Activated CD8-positive, alpha-beta memory T cell treated with anti-CD3 and anti-CD28 coated beads, Interleukin-2, amount 10 ng/mL, durations not matched to agents 7 days and 5 days (primary cell): Measurements from ENCODE around the gene GFER. TPM values are rescaled to one million over a fixed set of nuclear protein-coding genes. Genes with fewer than 3 reads are reported as not detected.
"Not testable (repeated sequence)": the region's sequence is repeated elsewhere in the genome, so short reads cannot be mapped to it uniquely, and the experiment has no call there.

ENCODE experiments used
- ATAC-seq: fragments of 150-1000 bp; cut with Tn5 transposase; one replicate; pipeline ENCODE4 v1.10.0; 2021; ENCODE audit warnings: moderate library complexity
- CTCF ChIA-PET: fragments of 350-600 bp; sonication (Branson Sonifier 250); formaldehyde crosslinking; loops from one replicate; lab custom pipeline; 2021; ENCODE audit warnings: antibody characterized with exemption; lab: Charles Lee
- DNase-seq: peaks from one replicate; pipeline ENCODE4 v3.0.0-alpha.2; 2020
- H3K27ac Mint-ChIP-seq: one replicate; pipeline ENCODE4 v1.8.0; 2021; ENCODE audit warnings: mild to moderate bottlenecking, mixed read lengths
- H3K27me3 Mint-ChIP-seq: one replicate; pipeline ENCODE4 v1.8.0; 2021; ENCODE audit warnings: mixed read lengths
- H3K36me3 Mint-ChIP-seq: one replicate; pipeline ENCODE4 v1.8.0; 2021; ENCODE audit warnings: mild to moderate bottlenecking, mixed read lengths
- H3K4me1 Mint-ChIP-seq: one replicate; pipeline ENCODE4 v1.8.0; 2021; ENCODE audit warnings: mixed read lengths
- H3K4me3 Mint-ChIP-seq: one replicate; pipeline ENCODE4 v1.8.0; 2021; ENCODE audit warnings: mild to moderate bottlenecking, moderate library complexity, mixed read lengths
- H3K9me3 Mint-ChIP-seq: one replicate; pipeline ENCODE4 v1.8.0; 2022; ENCODE audit warnings: low read depth, mixed read lengths
- total RNA-seq, 2 experiments: library from RNA; stranded (reverse); gene quantifications; one replicate each; pipeline ENCODE4 v1.2.3, GENCODE V29; 2021

Gene GFER
- total RNA-seq, 2 experiments from 2014 or later: 33.5 to 40.9 TPM

DNA sequence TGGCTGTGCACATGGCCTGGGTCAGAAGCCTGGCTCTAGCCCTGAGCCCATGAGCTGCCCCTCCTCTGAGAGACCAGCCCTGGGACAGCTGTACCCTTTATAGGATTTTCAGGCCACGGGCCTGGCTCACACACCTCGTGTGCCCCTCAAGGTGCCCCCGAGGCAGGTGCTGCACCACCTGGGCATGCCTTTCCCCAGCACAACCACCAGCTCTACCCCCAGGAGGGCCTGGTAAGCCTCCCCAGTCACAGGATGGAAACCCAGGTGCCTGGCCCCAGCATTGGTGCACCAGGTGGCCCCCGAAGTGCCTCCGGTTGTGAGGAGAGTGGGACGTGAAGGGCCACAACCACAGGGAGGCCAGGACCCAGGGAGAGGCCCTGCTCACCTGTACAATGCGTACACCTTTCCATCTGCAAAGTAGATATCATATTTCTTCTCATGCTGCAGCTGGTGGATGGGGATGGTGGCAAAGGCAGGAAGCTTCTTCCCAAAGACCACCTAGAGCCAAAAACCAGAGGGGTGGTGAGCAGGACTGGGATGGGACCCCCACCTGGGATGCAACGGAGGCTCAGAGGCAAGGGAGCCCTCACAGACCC lies 19.3 kb downstream of the GFER start:
- no peaks in the 10 kb centered on the region for H3K9me3 Mint-ChIP-seq
- DNase-seq (no peak), ATAC-seq (no peak)
- CTCF ChIA-PET: interaction anchor here (0.6 to 3.6 kb wide), 24 partner anchors 9 to 318 kb away, joined by 3 to 42 read pairs (median 6); partner anchors contain the start of genes GFER, MAPK8IP3, MLST8 and NDUFB10
- H3K27me3 Mint-ChIP-seq: no peaks in the 10 kb centered on the region
- H3K4me1 Mint-ChIP-seq: peaks cover 34% of the 10 kb centered on the region
- H3K27ac Mint-ChIP-seq: no peak overlapping the region
- no peak overlapping the region for H3K4me3 Mint-ChIP-seq
- H3K36me3 Mint-ChIP-seq: peaks cover 9% of the 10 kb centered on the region

GRCh38 chr16:2003827-2004641 lies 20.0 kb downstream of the GFER start:
- CTCF ChIA-PET: interaction anchor here (0.6 to 3.6 kb wide), 30 partner anchors 8 to 318 kb away, joined by 3 to 42 read pairs (median 6); partner anchors contain the start of genes ECI1, GFER, MLST8 and NDUFB10
- H3K9me3 Mint-ChIP-seq: no peaks in the 10 kb centered on the region
- H3K4me3 Mint-ChIP-seq: no peak overlapping the region
- ATAC-seq (peak; percentile 92), DNase-seq (peak; percentile 92)
- peaks cover 9% of the 10 kb centered on the region for H3K36me3 Mint-ChIP-seq
- no peaks in the 10 kb centered on the region for H3K27me3 Mint-ChIP-seq
- no peak overlapping the region for H3K27ac Mint-ChIP-seq
- peaks cover 39% of the 10 kb centered on the region for H3K4me1 Mint-ChIP-seq

DNA sequence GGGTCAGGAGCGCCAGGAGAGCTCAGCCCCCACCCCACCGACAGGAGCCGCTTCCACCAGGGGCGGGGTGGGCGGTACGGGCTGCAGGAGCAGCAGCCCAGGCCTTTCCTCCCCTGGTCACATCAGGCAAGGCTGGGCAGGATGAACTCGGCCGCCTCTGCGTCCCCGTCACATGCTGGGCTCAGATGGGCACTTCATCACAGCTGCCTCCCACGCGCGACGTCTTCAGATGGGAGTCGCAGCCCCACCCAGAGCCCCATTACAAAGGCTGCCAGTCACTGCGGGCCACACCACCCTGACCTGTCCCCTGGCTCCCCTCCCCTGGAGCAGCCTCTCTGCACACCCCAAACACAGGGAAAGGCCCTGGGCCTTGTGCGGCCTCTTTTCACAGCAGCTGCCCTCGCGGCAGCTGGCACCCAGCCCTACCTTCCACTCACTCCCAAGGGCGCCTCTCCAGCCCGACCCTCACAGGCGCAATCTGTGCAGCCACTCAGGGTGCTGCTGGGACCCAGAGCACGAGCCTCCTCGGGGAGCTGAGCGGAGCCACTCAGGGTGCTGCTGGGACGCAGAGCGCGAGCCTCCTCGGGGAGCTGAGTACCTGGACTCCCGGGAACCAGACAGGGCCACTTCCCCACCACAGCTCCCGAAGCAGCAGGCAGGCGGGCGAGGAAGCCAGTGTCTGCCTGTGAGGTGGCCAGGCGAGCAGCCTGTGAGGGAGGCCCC lies 21.0 kb downstream of the GFER start:
- Mint-ChIP-seq H3K27me3 (no peaks in the 10 kb centered on the region), H3K36me3 (peaks cover 9% of the 10 kb centered on the region), H3K9me3 (no peaks in the 10 kb centered on the region), H3K4me3 (no peak overlapping the region), H3K27ac (peak overlapping the region; percentile 28), H3K4me1 (peaks cover 39% of the 10 kb centered on the region)
- no peak for ATAC-seq
- DNase-seq: no peak
- CTCF ChIA-PET: interaction anchor here (1.2 to 3.6 kb wide), 13 partner anchors 10 to 148 kb away, joined by 3 to 42 read pairs (median 7); partner anchors contain the start of genes GFER, NOXO1, NTHL1 and RPS2

- no peaks in the 10 kb centered on the region for H3K9me3 Mint-ChIP-seq
- H3K27me3 Mint-ChIP-seq: no peaks in the 10 kb centered on the region
- H3K4me1 Mint-ChIP-seq: peaks cover 45% of the 10 kb centered on the region
- no peak overlapping the region for H3K27ac Mint-ChIP-seq
- DNase-seq: no peak
- ATAC-seq: no peak
- H3K4me3 Mint-ChIP-seq: no peak overlapping the region
- H3K36me3 Mint-ChIP-seq: peaks cover 9% of the 10 kb centered on the region
- CTCF ChIA-PET: interaction anchor here (1.2 to 3.6 kb wide), 5 partner anchors 11 to 147 kb away, joined by 3 to 42 read pairs (median 30); partner anchors contain the start of genes RPS2 and TRAF7
Measured at GRCh38 chr16:2005646-2006045, 21.7 kb downstream of the GFER start.

- peaks cover 45% of the 10 kb centered on the region for H3K4me1 Mint-ChIP-seq
- ATAC-seq: no peak
- no peak overlapping the region for H3K4me3 Mint-ChIP-seq
- no peak for DNase-seq
- H3K9me3 Mint-ChIP-seq: no peaks in the 10 kb centered on the region
- CTCF ChIA-PET: interaction anchor here (1.7 kb wide), 1 partner anchor 42 kb away, joined by 3 read pairs; the partner anchor contains the start of gene RPS2
- H3K27me3 Mint-ChIP-seq: no peaks in the 10 kb centered on the region
- H3K27ac Mint-ChIP-seq: no peak overlapping the region
- H3K36me3 Mint-ChIP-seq: peaks cover 7% of the 10 kb centered on the region
Measured at GRCh38 chr16:2006317-2006716, 22.3 kb downstream of the GFER start.

DNA sequence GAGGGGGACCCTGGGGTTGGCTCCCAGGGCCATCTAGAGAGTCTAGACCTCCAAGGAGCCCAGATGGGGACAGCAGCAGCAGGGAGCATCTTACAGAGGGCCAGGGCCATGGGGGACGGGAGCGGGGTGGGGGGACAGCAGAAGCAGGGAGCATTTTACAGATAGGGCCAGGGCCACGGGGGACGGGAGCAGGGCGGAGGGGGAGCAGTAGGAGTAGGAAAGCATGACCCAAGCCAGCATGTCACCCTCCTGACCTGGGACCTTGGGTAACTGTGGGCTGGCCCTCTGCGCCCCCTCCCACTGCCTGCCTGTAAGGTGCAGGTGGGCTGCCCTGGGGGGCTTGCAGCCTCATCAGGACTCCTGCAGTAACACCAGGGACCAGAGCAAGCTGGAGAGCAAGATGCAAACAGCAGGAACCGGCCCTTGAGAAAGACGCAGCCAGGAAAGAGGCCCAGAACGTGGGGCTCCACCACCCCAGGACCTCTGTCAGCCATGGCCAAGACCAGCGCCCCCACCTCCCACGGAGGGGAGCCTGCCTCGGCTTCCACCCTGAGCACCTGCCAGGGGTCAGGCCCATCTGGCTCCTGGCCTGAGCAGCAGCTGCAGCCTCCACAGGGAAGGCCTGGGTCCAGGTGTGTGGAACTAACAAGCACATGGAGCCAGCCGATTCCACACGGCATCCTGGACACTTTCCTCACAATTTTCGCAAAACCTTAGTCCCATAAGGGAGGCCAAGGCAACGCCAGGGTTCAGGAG lies 23.3 kb downstream of the GFER start:
- Mint-ChIP-seq H3K27ac (peak overlapping the region; percentile 84), H3K27me3 (no peaks in the 10 kb centered on the region), H3K4me1 (peaks cover 45% of the 10 kb centered on the region), H3K36me3 (peaks cover 5% of the 10 kb centered on the region), H3K4me3 (peak overlapping the region; percentile 79), H3K9me3 (no peaks in the 10 kb centered on the region)
- CTCF ChIA-PET: interaction anchor here (0.7 to 2.3 kb wide), 6 partner anchors 9 to 134 kb away, joined by 3 to 17 read pairs (median 4); no protein-coding TSS in a partner anchor
- no peak for ATAC-seq
- no peak for DNase-seq

GRCh38 chr16:2008009-2008526 lies 24.1 kb downstream of the GFER start:
- no peaks in the 10 kb centered on the region for H3K9me3 Mint-ChIP-seq
- no peak for ATAC-seq
- H3K36me3 Mint-ChIP-seq: peaks cover 3% of the 10 kb centered on the region
- CTCF ChIA-PET: interaction anchor here (0.7 to 2.3 kb wide), 7 partner anchors 9 to 133 kb away, joined by 3 to 17 read pairs (median 4); no protein-coding TSS in a partner anchor
- DNase-seq: peak; percentile 57
- H3K27me3 Mint-ChIP-seq: no peaks in the 10 kb centered on the region
- peaks cover 45% of the 10 kb centered on the region for H3K4me1 Mint-ChIP-seq
- peak overlapping the region; percentile 84 for H3K27ac Mint-ChIP-seq
- peak overlapping the region; percentile 79 for H3K4me3 Mint-ChIP-seq

DNA sequence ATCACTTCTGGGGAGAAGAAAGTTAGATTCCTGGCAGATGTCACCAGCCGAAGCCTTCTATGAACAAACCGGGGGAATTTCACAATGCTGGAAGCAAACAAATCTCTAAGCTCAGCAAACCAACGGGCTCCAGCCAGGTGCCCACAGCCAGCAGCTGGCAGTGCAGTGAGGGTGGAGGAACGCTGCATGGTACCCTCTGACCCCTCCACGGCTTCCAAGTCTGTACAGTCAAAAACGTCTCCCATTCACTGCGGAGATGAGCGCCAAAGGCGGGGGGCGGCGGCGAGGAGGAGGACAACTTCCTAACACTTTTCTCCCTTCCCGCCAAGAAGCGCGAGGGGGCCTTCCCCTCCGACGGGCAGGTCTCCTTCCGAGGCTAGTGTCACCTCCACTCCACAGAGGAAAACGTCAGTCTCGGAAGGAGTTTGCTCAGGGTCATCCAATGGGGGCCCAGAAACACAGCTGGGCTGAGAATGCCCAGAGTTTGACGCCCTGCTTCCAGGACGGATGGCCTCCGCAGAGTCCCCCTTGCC lies 24.7 kb downstream of the GFER start:
- DNase-seq (peak; percentile 64), ATAC-seq (peak; percentile 5)
- H3K27ac Mint-ChIP-seq: peak overlapping the region; percentile 84
- peaks cover 3% of the 10 kb centered on the region for H3K36me3 Mint-ChIP-seq
- H3K4me1 Mint-ChIP-seq: peaks cover 45% of the 10 kb centered on the region
- no peaks in the 10 kb centered on the region for H3K27me3 Mint-ChIP-seq
- CTCF ChIA-PET: interaction anchor here (1.0 to 2.3 kb wide), 6 partner anchors 11 to 243 kb away, joined by 3 to 17 read pairs (median 3); partner anchors contain the start of genes ECI1 and RPS2
- peak overlapping the region; percentile 79 for H3K4me3 Mint-ChIP-seq
- H3K9me3 Mint-ChIP-seq: no peaks in the 10 kb centered on the region

- ATAC-seq: peak; percentile 26
- H3K4me1 Mint-ChIP-seq: peaks cover 40% of the 10 kb centered on the region
- DNase-seq: no peak
- H3K27me3 Mint-ChIP-seq: no peaks in the 10 kb centered on the region
- H3K36me3 Mint-ChIP-seq: peaks cover 3% of the 10 kb centered on the region
- peak overlapping the region; percentile 79 for H3K4me3 Mint-ChIP-seq
- H3K9me3 Mint-ChIP-seq: no peaks in the 10 kb centered on the region
- peak overlapping the region; percentile 84 for H3K27ac Mint-ChIP-seq
- CTCF ChIA-PET: interaction anchor here (1.1 to 2.3 kb wide), 4 partner anchors 12 to 242 kb away, joined by 3 to 17 read pairs (median 4); partner anchors contain the start of genes ECI1 and RPS2
Measured at GRCh38 chr16:2009164-2009711, 25.2 kb downstream of the GFER start.

GRCh38 chr16:2009791-2010510 lies 26.0 kb downstream of the GFER start, which contains the start of gene ZNF598:
Gene ZNF598 (minus strand): TSS chr16:2009821.
- CTCF ChIA-PET: interaction anchor here (1.1 to 3.1 kb wide), 2 partner anchors 45 to 131 kb away, joined by 3 to 14 read pairs; partner anchors contain the start of gene RPS2
- H3K27me3 Mint-ChIP-seq: no peaks in the 10 kb centered on the region

DNA sequence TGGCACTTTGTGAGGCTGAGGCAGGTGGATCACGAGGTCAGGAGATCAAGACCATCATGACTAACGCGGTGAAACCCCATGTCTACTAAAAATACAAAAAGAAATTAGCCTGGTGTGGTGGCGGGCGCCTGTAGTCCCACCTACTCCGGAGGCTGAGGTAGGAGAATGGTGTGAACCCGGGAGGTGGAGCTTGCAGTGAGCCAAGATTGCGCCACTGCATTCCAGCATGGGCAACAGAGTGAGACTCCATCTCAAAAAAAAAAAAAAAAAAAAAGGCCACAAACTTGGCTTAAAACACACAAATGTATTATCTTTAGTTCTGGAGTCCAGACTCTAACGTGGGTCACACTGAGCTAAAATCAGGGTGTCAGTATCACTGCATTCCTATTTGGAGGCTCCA lies 27.7 kb downstream of the GFER start:
- H3K4me1 Mint-ChIP-seq: peaks cover 27% of the 10 kb centered on the region
- H3K27me3 Mint-ChIP-seq, H3K4me3 Mint-ChIP-seq, ATAC-seq, H3K9me3 Mint-ChIP-seq, H3K27ac Mint-ChIP-seq, DNase-seq, H3K36me3 Mint-ChIP-seq: not testable (repeated sequence)
- CTCF ChIA-PET: interaction anchor here (0.7 to 3.1 kb wide), 4 partner anchors 8 to 129 kb away, joined by 3 to 14 read pairs (median 6); no protein-coding TSS in a partner anchor

More at GRCh38 chr16:2009791-2010510, 26.0 kb downstream of the GFER start, which contains the start of gene ZNF598:
- H3K4me3 Mint-ChIP-seq: peak within 1 kb of the TSS; percentile 85
- H3K4me1 Mint-ChIP-seq: peaks cover 36% of the 10 kb centered on the region
- ATAC-seq: peak; percentile 96
- H3K9me3 Mint-ChIP-seq: no peaks in the 10 kb centered on the region
- peaks cover 3% of the 10 kb centered on the region for H3K36me3 Mint-ChIP-seq
- H3K27ac Mint-ChIP-seq: peak within 1 kb of the TSS; percentile 91
- peak; percentile 84 for DNase-seq
